Neural progenitor cell (in vitro differentiated cells): ENCODE measurements around the gene PIGQ. TPM values are rescaled to one million over a fixed set of nuclear protein-coding genes. Genes with fewer than 3 reads are reported as not detected.
A peak's percentile ranks its signal among the peaks of the same experiment; 100 is the strongest.

Source experiments
- DNase-seq: peaks from one replicate; pipeline ENCODE4 v3.0.0-alpha.2; 2016; ENCODE audit warnings: low spot score
- H2AFZ ChIP-seq: fragments of 200-600 bp; sonication (generic); replicated peaks from 2 replicates; pipeline ENCODE4 v1.6.1; 2016; ENCODE audit warnings: antibody characterized with exemption
- H3F3A ChIP-seq: fragments of 200-600 bp; sonication (generic); 2 replicates; pipeline ENCODE4 v1.6.1; 2016; ENCODE audit warnings: antibody characterized with exemption, low read depth
- H3K27ac ChIP-seq: fragments of 200-600 bp; sonication (generic); 2 replicates; pipeline ENCODE4 v1.5.1; 2016; ENCODE audit warnings: mild to moderate bottlenecking
- H3K27me3 ChIP-seq: fragments of 200-600 bp; sonication (generic); 2 replicates; pipeline ENCODE4 v1.6.1; 2016; ENCODE audit warnings: mild to moderate bottlenecking, moderate library complexity
- H3K36me3 ChIP-seq: fragments of 200-600 bp; sonication (generic); 2 replicates; pipeline ENCODE4 v1.5.1; 2016
- H3K4me1 ChIP-seq: fragments of 200-600 bp; sonication (generic); 2 replicates; pipeline ENCODE4 v1.6.1; 2016; ENCODE audit warnings: mixed run types
- H3K4me2 ChIP-seq: fragments of 200-600 bp; sonication (generic); 2 replicates; pipeline ENCODE4 v1.6.1; 2016
- H3K4me3 ChIP-seq: fragments of 200-600 bp; sonication (generic); 2 replicates; pipeline ENCODE4 v1.5.1; 2016
- H3K79me2 ChIP-seq: fragments of 200-600 bp; sonication (generic); 2 replicates; pipeline ENCODE4 v1.6.1; 2016; ENCODE audit warnings: low read depth
- H3K9ac ChIP-seq: fragments of 200-600 bp; sonication (generic); 2 replicates; pipeline ENCODE4 v1.6.1; 2016
- H3K9me3 ChIP-seq: fragments of 200-600 bp; sonication (generic); 2 replicates; pipeline ENCODE4 v1.5.1; 2016; ENCODE audit warnings: low read depth
- H4K20me1 ChIP-seq: fragments of 200-600 bp; sonication (generic); 2 replicates; pipeline ENCODE4 v1.6.1; 2016; ENCODE audit warnings: low read depth
- H3K27ac Mint-ChIP-seq: 3 replicates; pipeline ENCODE4 v1.8.0; 2021; ENCODE audit warnings: mixed read lengths
- H3K27me3 Mint-ChIP-seq: 2 replicates; pipeline ENCODE4 v1.8.0; 2022; ENCODE audit warnings: low read depth, mild to moderate bottlenecking, inconsistent platforms, moderate library complexity, mixed read lengths; ENCODE audit not compliant: insufficient read depth
- H3K36me3 Mint-ChIP-seq: 3 replicates; pipeline ENCODE4 v1.8.0; 2021; ENCODE audit warnings: mixed read lengths
- H3K4me1 Mint-ChIP-seq: 3 replicates; pipeline ENCODE4 v1.8.0; 2021; ENCODE audit warnings: mixed read lengths
- H3K4me3 Mint-ChIP-seq: 3 replicates; pipeline ENCODE4 v1.8.0; 2021; ENCODE audit warnings: mild to moderate bottlenecking, moderate library complexity, mixed read lengths
- H3K9me3 Mint-ChIP-seq: 3 replicates; pipeline ENCODE4 v1.8.0; 2020; ENCODE audit warnings: mixed read lengths
- CTCF ChIP-seq: fragments of 200-600 bp; sonication (generic); IDR thresholded peaks from 2 replicates; pipeline ENCODE4 v1.5.1; 2017; ENCODE audit warnings: antibody characterized with exemption, mild to moderate bottlenecking
- EZH2 ChIP-seq: fragments of 200-600 bp; sonication (generic); IDR thresholded peaks from 2 replicates; pipeline ENCODE4 v1.6.1; 2017; ENCODE audit warnings: antibody characterized with exemption, mild to moderate bottlenecking, moderate library complexity
- EZH2phosphoT487 ChIP-seq: fragments of 200-600 bp; sonication (generic); IDR thresholded peaks from 2 replicates; pipeline ENCODE4 v1.6.1; 2017; ENCODE audit warnings: antibody characterized with exemption
- total RNA-seq: library from RNA; depleted of rRNA; stranded (reverse); fragments of >200 nt; gene quantifications from 2 replicates; pipeline ENCODE4 v1.2.3, GENCODE V29; 2015; ENCODE audit warnings: low replicate concordance

The PIGQ gene
- total RNA-seq, 1 donor from 2014 or later, result 16.1 TPM

- peaks cover 7% of the 10 kb centered on the region for H3F3A ChIP-seq
- no peaks in the 10 kb centered on the region for H3K9me3 ChIP-seq
- no peaks in the 10 kb centered on the region for H3K27me3 ChIP-seq
- no peaks in the 10 kb centered on the region for H3K36me3 ChIP-seq
- peaks cover 32% of the 10 kb centered on the region for H4K20me1 ChIP-seq
- H3K4me2 ChIP-seq, result no peak overlapping the region
- H3K9ac ChIP-seq, result no peak overlapping the region
- Mint-ChIP-seq H3K4me1 (peaks cover 11% of the 10 kb centered on the region), H3K36me3 (peaks cover 5% of the 10 kb centered on the region), H3K27me3 (peaks cover 7% of the 10 kb centered on the region), H3K27ac (no peak overlapping the region), H3K9me3 (no peaks in the 10 kb centered on the region), H3K4me3 (peak overlapping the region; percentile 71)
- H2AFZ ChIP-seq, result no peak overlapping the region
- no peak overlapping the region for H3K4me3 ChIP-seq
- peaks cover 12% of the 10 kb centered on the region for H3K79me2 ChIP-seq
- no peak overlapping the region for H3K27ac ChIP-seq
- no peak for TF ChIP-seq EZH2phosphoT487
- no peak for TF ChIP-seq CTCF
- TF ChIP-seq EZH2, result no peak
- DNase-seq, result no peak
- no peaks in the 10 kb centered on the region for H3K4me1 ChIP-seq
Measured at GRCh38 chr16:522320-523096, 47.3 kb upstream of the PIGQ start.

GRCh38 chr16:523097-523741 is 46.5 kb upstream of the PIGQ start:
- Histone ChIP-seq H4K20me1 (peaks cover 34% of the 10 kb centered on the region), H3K4me1 (no peaks in the 10 kb centered on the region), H3K4me3 (no peak overlapping the region), H3F3A (peaks cover 7% of the 10 kb centered on the region), H3K36me3 (no peaks in the 10 kb centered on the region), H2AFZ (no peak overlapping the region), H3K27me3 (no peaks in the 10 kb centered on the region), H3K4me2 (no peak overlapping the region), H3K9me3 (no peaks in the 10 kb centered on the region), H3K9ac (no peak overlapping the region), H3K79me2 (peaks cover 14% of the 10 kb centered on the region), H3K27ac (no peak overlapping the region)
- Mint-ChIP-seq H3K27me3 (peaks cover 7% of the 10 kb centered on the region), H3K36me3 (peaks cover 5% of the 10 kb centered on the region), H3K4me3 (peak overlapping the region; percentile 71), H3K4me1 (peaks cover 11% of the 10 kb centered on the region), H3K9me3 (no peaks in the 10 kb centered on the region), H3K27ac (no peak overlapping the region)
- DNase-seq, result no peak
- TF ChIP-seq EZH2phosphoT487 (no peak), EZH2 (no peak)

DNA sequence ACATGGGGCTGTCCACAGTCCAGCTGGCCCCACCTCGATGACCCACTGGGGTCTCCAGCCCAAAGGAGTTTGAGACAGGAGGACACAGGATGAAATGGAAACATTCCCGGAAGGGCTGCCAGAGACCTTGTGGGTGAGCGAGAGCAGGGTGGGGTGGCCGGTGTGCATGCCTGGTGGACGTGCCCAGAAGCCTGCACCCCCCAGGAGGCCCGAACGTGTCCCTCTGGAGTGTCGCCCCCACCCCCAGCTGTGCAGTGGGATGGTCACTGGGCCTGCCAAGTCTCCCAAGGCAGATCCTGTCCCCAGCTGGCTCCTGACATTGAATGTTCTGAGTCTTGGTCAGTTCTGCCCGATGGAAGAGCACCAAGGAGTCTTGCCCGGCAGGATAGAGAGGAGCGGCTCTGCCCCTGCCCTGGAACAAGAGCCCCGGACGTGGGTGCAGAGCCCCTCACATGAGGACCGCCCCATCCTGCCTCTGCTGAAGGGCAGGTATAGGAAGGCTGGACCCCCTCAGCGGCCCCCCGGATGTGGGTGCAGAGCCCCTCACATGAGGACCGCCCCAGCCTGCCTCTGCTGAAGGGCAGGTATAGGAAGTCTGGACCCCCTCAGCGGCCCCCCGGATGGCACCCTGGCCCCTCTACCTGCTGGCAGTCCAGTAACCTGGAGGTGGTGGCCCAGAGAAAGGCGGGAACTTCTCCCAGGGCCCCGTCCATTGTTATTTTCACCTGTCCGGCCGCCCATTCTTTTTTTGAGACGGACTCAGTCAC is 45.3 kb upstream of the PIGQ start:
- Histone ChIP-seq H4K20me1 (peaks cover 46% of the 10 kb centered on the region), H3K79me2 (peaks cover 27% of the 10 kb centered on the region), H3K4me2 (no peak overlapping the region), H3K4me3 (no peak overlapping the region), H3K27me3 (no peaks in the 10 kb centered on the region), H3K9me3 (no peaks in the 10 kb centered on the region), H3K36me3 (no peaks in the 10 kb centered on the region), H3F3A (peaks cover 7% of the 10 kb centered on the region), H3K4me1 (peaks cover 11% of the 10 kb centered on the region), H3K27ac (no peak overlapping the region), H2AFZ (no peak overlapping the region), H3K9ac (no peak overlapping the region)
- Mint-ChIP-seq H3K27me3 (peaks cover 9% of the 10 kb centered on the region), H3K4me1 (peaks cover 18% of the 10 kb centered on the region), H3K27ac (no peak overlapping the region), H3K4me3 (peak overlapping the region; percentile 91), H3K9me3 (no peaks in the 10 kb centered on the region), H3K36me3 (peaks cover 4% of the 10 kb centered on the region)
- no peak for DNase-seq
- TF ChIP-seq CTCF, result no peak
